ENCODE measurements around the gene CCDC117. TPM values are rescaled to one million over a fixed set of nuclear protein-coding genes. Genes with fewer than 3 reads are reported as not detected.
"Not testable (repeated sequence)": the region's sequence is repeated elsewhere in the genome, so short reads cannot be mapped to it uniquely, and the experiment has no call there.

CCDC117 gene
- total RNA-seq, 2 experiments from 2014 or later: 14.2 to 16.1 TPM

- CTCF ChIA-PET; ATAC-seq (ENCODE audit: poor library complexity); H3K4me3 ChIP-seq (ENCODE audit: low read length); H3K36me3 ChIP-seq (ENCODE audit: insufficient read depth, low read length); DNase-seq; H3K9me3 ChIP-seq (ENCODE audit: control insufficient read depth in 1 of 2, insufficient read depth in 1 of 2, low read length in 2 of 2); H3K9me3 Mint-ChIP-seq; H3K27ac Mint-ChIP-seq; H3K27ac ChIP-seq (ENCODE audit: low read depth in 1 of 2, low read length in 2 of 2); H3K27me3 ChIP-seq (ENCODE audit: control insufficient read depth in 1 of 2, insufficient read depth in 2 of 2, low read length in 2 of 2); H3K27me3 Mint-ChIP-seq; H3K4me3 Mint-ChIP-seq; POLR2A ChIA-PET: not testable (repeated sequence)
- H3K4me1 Mint-ChIP-seq (ENCODE audit: low read depth): peaks cover 53% of the 10 kb centered on the region
- intact Hi-C loops (cut with DNase I, micrococcal nuclease): loop anchor here in 1 of 2 experiments (10.0 kb wide), 1 partner anchor 79 kb away; the partner anchor contains the start of gene ZNRF3
- peaks cover 37% of the 10 kb centered on the region for H3K4me1 ChIP-seq (ENCODE audit: insufficient read depth, low read length)
- H3K36me3 Mint-ChIP-seq (ENCODE audit: low read depth): peaks cover 17% of the 10 kb centered on the region
These were observed 32.9 kb downstream of the CCDC117 start for GRCh38 chr22:28805426-28805825.

- Mint-ChIP-seq H3K4me3 (no peak overlapping the region), H3K9me3 (no peaks in the 10 kb centered on the region), H3K4me1 (ENCODE audit: low read depth) (peaks cover 62% of the 10 kb centered on the region), H3K27ac (no peak overlapping the region), H3K27me3 (no peaks in the 10 kb centered on the region), H3K36me3 (ENCODE audit: low read depth) (no peaks in the 10 kb centered on the region)
- no peak overlapping the region for H3K27ac ChIP-seq (ENCODE audit: low read depth in 1 of 2, low read length in 2 of 2)
- H3K4me1 ChIP-seq (ENCODE audit: insufficient read depth, low read length): peaks cover 53% of the 10 kb centered on the region
- CTCF ChIA-PET: interaction anchor here (1.1 kb wide), 1 partner anchor 21 kb away, joined by 4 read pairs; no protein-coding TSS in a partner anchor
- no peaks in the 10 kb centered on the region for H3K9me3 ChIP-seq (ENCODE audit: control insufficient read depth in 1 of 2, insufficient read depth in 1 of 2, low read length in 2 of 2)
- no peak for TF ChIP-seq CTCF (IDR thresholded peaks at IDR 0.05)
- ATAC-seq (ENCODE audit: poor library complexity): no peak
- H3K27me3 ChIP-seq (ENCODE audit: control insufficient read depth in 1 of 2, insufficient read depth in 2 of 2, low read length in 2 of 2): no peaks in the 10 kb centered on the region
- H3K36me3 ChIP-seq (ENCODE audit: insufficient read depth, low read length): no peaks in the 10 kb centered on the region
- intact Hi-C loops (cut with DNase I, micrococcal nuclease): loop anchor here in 1 of 2 experiments (10.0 kb wide), 1 partner anchor 76 kb away; the partner anchor contains the start of gene ZNRF3
- POLR2A ChIA-PET: interaction anchor here (5.2 kb wide), 1 partner anchor 8 kb away, joined by 161 read pairs; the partner anchor contains the start of gene XBP1
- H3K4me3 ChIP-seq (ENCODE audit: low read length): no peak overlapping the region
- DNase-seq: no peak
These were observed 36.3 kb downstream of the CCDC117 start for GRCh38 chr22:28808716-28809355.

- peak overlapping the region; percentile 43 for H3K4me3 ChIP-seq (ENCODE audit: low read length)
- H3K36me3 ChIP-seq (ENCODE audit: insufficient read depth, low read length): peaks cover 3% of the 10 kb centered on the region
- DNase-seq (peak in 6 of 14 experiments; percentile 20 to 85 (median 52)), ATAC-seq (ENCODE audit: poor library complexity) (peak; percentile 68)
- peaks cover 72% of the 10 kb centered on the region for H3K4me1 Mint-ChIP-seq (ENCODE audit: low read depth)
- H3K36me3 Mint-ChIP-seq (ENCODE audit: low read depth): peaks cover 10% of the 10 kb centered on the region
- no peaks in the 10 kb centered on the region for H3K9me3 Mint-ChIP-seq
- intact Hi-C loops (cut with DNase I, micrococcal nuclease): loop anchor here (1.0 to 5.0 kb wide), 2 partner anchors 9 to 369 kb away; no protein-coding TSS in a partner anchor
- peak overlapping the region; percentile 69 for H3K4me3 Mint-ChIP-seq
- H3K27me3 Mint-ChIP-seq: no peaks in the 10 kb centered on the region
- H3K27me3 ChIP-seq (ENCODE audit: control insufficient read depth in 1 of 2, insufficient read depth in 2 of 2, low read length in 2 of 2): no peaks in the 10 kb centered on the region
- POLR2A ChIA-PET: interaction anchor here (0.5 to 5.2 kb wide), 13 partner anchors 10 to 72 kb away, joined by 3 to 161 read pairs (median 5); partner anchors contain the start of genes CCDC117, XBP1 and ZNRF3
- CTCF ChIA-PET: interaction anchor here (1.2 to 1.9 kb wide), 2 partner anchors 18 to 23 kb away, joined by 3 to 8 read pairs; no protein-coding TSS in a partner anchor
- H3K4me1 ChIP-seq (ENCODE audit: insufficient read depth, low read length): peaks cover 65% of the 10 kb centered on the region
- no peaks in the 10 kb centered on the region for H3K9me3 ChIP-seq (ENCODE audit: control insufficient read depth in 1 of 2, insufficient read depth in 1 of 2, low read length in 2 of 2)
- TF ChIP-seq CTCF (IDR thresholded peaks at IDR 0.05): no peak
- peak overlapping the region; percentile 81 for H3K27ac Mint-ChIP-seq
- peak overlapping the region; percentile 48 to 59 for H3K27ac ChIP-seq (ENCODE audit: low read depth in 1 of 2, low read length in 2 of 2)
These were observed 38.5 kb downstream of the CCDC117 start for GRCh38 chr22:28810821-28811491.
